WTC11 (cell line): ENCODE measurements around the gene DPP10. TPM values are rescaled to one million over a fixed set of nuclear protein-coding genes. Genes with fewer than 3 reads are reported as not detected.

ENCODE experiments used
- ATAC-seq: fragments of 200-7000 bp; cut with Tn5 transposase; 2 replicates; pipeline ENCODE4 v1.10.0; 2021; ENCODE audit warnings: mild to moderate bottlenecking, moderate library complexity
- CTCF ChIA-PET: fragments of 300-600 bp; sonication (Branson Sonifier 250); formaldehyde crosslinking; loops from one replicate; lab custom pipeline; 2021; ENCODE audit warnings: antibody characterized with exemption; lab: Charles Lee
- POLR2A ChIA-PET: fragments of 350-600 bp; sonication (Branson Sonifier 250); formaldehyde crosslinking; loops from one replicate; lab custom pipeline; 2021; ENCODE audit warnings: antibody characterized with exemption; lab: Charles Lee
- DNase-seq: peaks from one replicate; pipeline ENCODE4 v3.0.0; 2021; ENCODE audit warnings: low spot score
- H3K27ac Mint-ChIP-seq: 2 replicates; pipeline ENCODE4 v1.8.0; 2021; ENCODE audit warnings: mixed read lengths
- H3K27me3 Mint-ChIP-seq: 2 replicates; pipeline ENCODE4 v1.8.0; 2021; ENCODE audit warnings: low read depth, mild to moderate bottlenecking, moderate library complexity, mixed read lengths
- H3K36me3 Mint-ChIP-seq: 2 replicates; pipeline ENCODE4 v1.8.0; 2021; ENCODE audit warnings: mixed read lengths
- H3K4me1 Mint-ChIP-seq: 2 replicates; pipeline ENCODE4 v1.8.0; 2022; ENCODE audit warnings: mixed read lengths
- H3K4me3 Mint-ChIP-seq: 2 replicates; pipeline ENCODE4 v1.8.0; 2021; ENCODE audit warnings: mild to moderate bottlenecking, moderate library complexity, mixed read lengths
- H3K9me3 Mint-ChIP-seq: 2 replicates; pipeline ENCODE4 v1.8.0; 2021; ENCODE audit warnings: mixed read lengths
- CREB1 ChIP-seq: sonication (generic); formaldehyde crosslinking; IDR thresholded peaks from 2 replicates; pipeline ENCODE4 v1.8.0; 2023; ENCODE audit warnings: mild to moderate bottlenecking, missing genetic modification reagents
- GRHL2 ChIP-seq: fragments of 250-450 bp; sonication (Bioruptor Pico); IDR thresholded peaks from 2 replicates; pipeline ENCODE4 v1.8.0; 2022; ENCODE audit warnings: mild to moderate bottlenecking, moderate library complexity; ENCODE audit not compliant: insufficient replicate concordance, severe bottlenecking
- GTF2I ChIP-seq: fragments of 250-450 bp; sonication (Bioruptor Pico); conservative IDR thresholded peaks from 2 replicates; pipeline ENCODE4 v1.4.0; 2021; ENCODE audit warnings: mild to moderate bottlenecking
- MYBL2 ChIP-seq: sonication (generic); formaldehyde crosslinking; IDR thresholded peaks from 2 replicates; pipeline ENCODE4 v1.8.1; 2023; ENCODE audit warnings: mild to moderate bottlenecking, moderate library complexity, missing genetic modification reagents
- NR1H2 ChIP-seq: sonication (generic); formaldehyde crosslinking; IDR thresholded peaks from 2 replicates; pipeline ENCODE4 v1.9.0; 2021; ENCODE audit warnings: mild to moderate bottlenecking, moderate library complexity, missing genetic modification reagents
- NR3C1 ChIP-seq: sonication (generic); formaldehyde crosslinking; conservative IDR thresholded peaks from 2 replicates; pipeline ENCODE4 v1.8.1; 2023; ENCODE audit warnings: low read depth, mild to moderate bottlenecking, missing genetic modification reagents
- PRRX2 ChIP-seq: fragments of 250-450 bp; sonication (Bioruptor Pico); IDR thresholded peaks from 2 replicates; pipeline ENCODE4 v1.8.0; 2021; ENCODE audit warnings: mild to moderate bottlenecking
- TCF7 ChIP-seq: sonication (generic); formaldehyde crosslinking; IDR thresholded peaks from 2 replicates; pipeline ENCODE4 v1.8.0; 2022; ENCODE audit warnings: mild to moderate bottlenecking, low read depth, missing genetic modification reagents, moderate library complexity
- TEAD1 ChIP-seq: sonication (generic); formaldehyde crosslinking; IDR thresholded peaks from 2 replicates; pipeline ENCODE4 v1.8.0; 2022; ENCODE audit warnings: mild to moderate bottlenecking, missing genetic modification reagents
- TEAD4 ChIP-seq: sonication (generic); formaldehyde crosslinking; IDR thresholded peaks from 2 replicates; pipeline ENCODE4 v1.8.0; 2022; ENCODE audit warnings: mild to moderate bottlenecking, missing genetic modification reagents
- TP53 ChIP-seq: sonication (generic); formaldehyde crosslinking; IDR thresholded peaks from 2 replicates; pipeline ENCODE4 v1.8.1; 2023; ENCODE audit warnings: mild to moderate bottlenecking, missing genetic modification reagents
- ZNF219 ChIP-seq: sonication (generic); formaldehyde crosslinking; IDR thresholded peaks from 2 replicates; pipeline ENCODE4 v1.8.0; 2023; ENCODE audit warnings: missing genetic modification reagents, mild to moderate bottlenecking, borderline replicate concordance
- total RNA-seq: library from RNA; stranded (reverse); gene quantifications from 3 replicates; pipeline ENCODE4 v1.2.3, GENCODE V29; 2021
- TF ChIP-seq, protein P1 (sequence below): sonication (generic); formaldehyde crosslinking; IDR thresholded peaks from 2 replicates; pipeline ENCODE4 v1.8.0; 2022; ENCODE audit warnings: missing genetic modification reagents
- TF ChIP-seq, protein P2 (sequence below): sonication (generic); formaldehyde crosslinking; IDR thresholded peaks from 2 replicates; pipeline ENCODE4 v1.8.0; 2022; ENCODE audit warnings: mild to moderate bottlenecking, missing genetic modification reagents
- TF ChIP-seq, protein P3 (sequence below): sonication (generic); formaldehyde crosslinking; IDR thresholded peaks from 2 replicates; pipeline ENCODE4 v1.8.1; 2023; ENCODE audit warnings: mild to moderate bottlenecking, missing genetic modification reagents
- TF ChIP-seq, protein P4 (sequence below): sonication (generic); formaldehyde crosslinking; IDR thresholded peaks from 2 replicates; pipeline ENCODE4 v1.8.1; 2022; ENCODE audit warnings: mild to moderate bottlenecking, moderate library complexity, missing genetic modification reagents
- TF ChIP-seq, protein P5 (sequence below): sonication (generic); formaldehyde crosslinking; IDR thresholded peaks from 2 replicates; pipeline ENCODE4 v1.8.1; 2022; ENCODE audit warnings: low read depth, missing genetic modification reagents, borderline replicate concordance
- TF ChIP-seq, protein P6 (sequence below): sonication (generic); formaldehyde crosslinking; IDR thresholded peaks from 2 replicates; pipeline ENCODE4 v1.8.0; 2023; ENCODE audit warnings: missing genetic modification reagents
- TF ChIP-seq, protein P7 (sequence below): sonication (generic); formaldehyde crosslinking; IDR thresholded peaks from 2 replicates; pipeline ENCODE4 v1.8.1; 2022; ENCODE audit warnings: mild to moderate bottlenecking, missing genetic modification reagents, moderate library complexity, borderline replicate concordance
- TF ChIP-seq, protein P8 (sequence below): sonication (generic); formaldehyde crosslinking; IDR thresholded peaks from 2 replicates; pipeline ENCODE4 v1.8.1; 2023; ENCODE audit warnings: mild to moderate bottlenecking, missing genetic modification reagents

DPP10 gene
- total RNA-seq, 1 experiment from 2014 or later, result 4.0 TPM

DNA sequence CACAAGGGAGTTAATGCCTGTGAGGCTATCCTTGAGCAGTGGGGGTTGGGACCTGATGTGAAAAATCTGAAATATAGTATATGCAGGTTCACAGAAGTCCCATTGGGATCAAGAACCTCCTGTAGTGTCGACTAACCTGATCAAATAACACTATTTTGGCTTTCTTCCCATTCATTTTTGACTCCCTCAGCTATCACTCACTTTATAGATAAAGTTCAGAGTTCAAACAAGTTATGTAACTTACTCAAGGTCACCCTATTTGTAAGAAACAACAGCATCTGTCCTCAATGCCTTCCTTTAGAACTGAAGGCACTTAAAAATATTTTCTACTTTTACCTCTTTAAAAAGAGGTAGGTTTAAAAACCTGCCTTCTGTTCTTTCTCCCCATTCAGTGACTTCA, 341.6 kb downstream of the DPP10 start:
- H3K9me3 Mint-ChIP-seq, result peaks cover 27% of the 10 kb centered on the region
- DNase-seq, result no peak
- H3K27me3 Mint-ChIP-seq, result no peaks in the 10 kb centered on the region
- CTCF ChIA-PET, result no interaction called here
- POLR2A ChIA-PET, result no interaction called here
- TF ChIP-seq, protein P1, sequence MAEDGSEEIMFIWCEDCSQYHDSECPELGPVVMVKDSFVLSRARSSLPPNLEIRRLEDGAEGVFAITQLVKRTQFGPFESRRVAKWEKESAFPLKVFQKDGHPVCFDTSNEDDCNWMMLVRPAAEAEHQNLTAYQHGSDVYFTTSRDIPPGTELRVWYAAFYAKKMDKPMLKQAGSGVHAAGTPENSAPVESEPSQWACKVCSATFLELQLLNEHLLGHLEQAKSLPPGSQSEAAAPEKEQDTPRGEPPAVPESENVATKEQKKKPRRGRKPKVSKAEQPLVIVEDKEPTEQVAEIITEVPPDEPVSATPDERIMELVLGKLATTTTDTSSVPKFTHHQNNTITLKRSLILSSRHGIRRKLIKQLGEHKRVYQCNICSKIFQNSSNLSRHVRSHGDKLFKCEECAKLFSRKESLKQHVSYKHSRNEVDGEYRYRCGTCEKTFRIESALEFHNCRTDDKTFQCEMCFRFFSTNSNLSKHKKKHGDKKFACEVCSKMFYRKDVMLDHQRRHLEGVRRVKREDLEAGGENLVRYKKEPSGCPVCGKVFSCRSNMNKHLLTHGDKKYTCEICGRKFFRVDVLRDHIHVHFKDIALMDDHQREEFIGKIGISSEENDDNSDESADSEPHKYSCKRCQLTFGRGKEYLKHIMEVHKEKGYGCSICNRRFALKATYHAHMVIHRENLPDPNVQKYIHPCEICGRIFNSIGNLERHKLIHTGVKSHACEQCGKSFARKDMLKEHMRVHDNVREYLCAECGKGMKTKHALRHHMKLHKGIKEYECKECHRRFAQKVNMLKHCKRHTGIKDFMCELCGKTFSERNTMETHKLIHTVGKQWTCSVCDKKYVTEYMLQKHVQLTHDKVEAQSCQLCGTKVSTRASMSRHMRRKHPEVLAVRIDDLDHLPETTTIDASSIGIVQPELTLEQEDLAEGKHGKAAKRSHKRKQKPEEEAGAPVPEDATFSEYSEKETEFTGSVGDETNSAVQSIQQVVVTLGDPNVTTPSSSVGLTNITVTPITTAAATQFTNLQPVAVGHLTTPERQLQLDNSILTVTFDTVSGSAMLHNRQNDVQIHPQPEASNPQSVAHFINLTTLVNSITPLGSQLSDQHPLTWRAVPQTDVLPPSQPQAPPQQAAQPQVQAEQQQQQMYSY (CRISPR knock-in tag), result no peak
- TF ChIP-seq, protein P2, sequence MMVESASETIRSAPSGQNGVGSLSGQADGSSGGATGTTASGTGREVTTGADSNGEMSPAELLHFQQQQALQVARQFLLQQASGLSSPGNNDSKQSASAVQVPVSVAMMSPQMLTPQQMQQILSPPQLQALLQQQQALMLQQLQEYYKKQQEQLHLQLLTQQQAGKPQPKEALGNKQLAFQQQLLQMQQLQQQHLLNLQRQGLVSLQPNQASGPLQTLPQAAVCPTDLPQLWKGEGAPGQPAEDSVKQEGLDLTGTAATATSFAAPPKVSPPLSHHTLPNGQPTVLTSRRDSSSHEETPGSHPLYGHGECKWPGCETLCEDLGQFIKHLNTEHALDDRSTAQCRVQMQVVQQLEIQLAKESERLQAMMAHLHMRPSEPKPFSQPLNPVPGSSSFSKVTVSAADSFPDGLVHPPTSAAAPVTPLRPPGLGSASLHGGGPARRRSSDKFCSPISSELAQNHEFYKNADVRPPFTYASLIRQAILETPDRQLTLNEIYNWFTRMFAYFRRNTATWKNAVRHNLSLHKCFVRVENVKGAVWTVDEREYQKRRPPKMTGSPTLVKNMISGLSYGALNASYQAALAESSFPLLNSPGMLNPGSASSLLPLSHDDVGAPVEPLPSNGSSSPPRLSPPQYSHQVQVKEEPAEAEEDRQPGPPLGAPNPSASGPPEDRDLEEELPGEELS (CRISPR knock-in tag), result no peak
- no peak for TF ChIP-seq MYBL2
- no peak for TF ChIP-seq TEAD4 (CRISPR knock-in tag)
- TF ChIP-seq NR1H2 (CRISPR knock-in tag), result no peak
- TF ChIP-seq, protein P3, sequence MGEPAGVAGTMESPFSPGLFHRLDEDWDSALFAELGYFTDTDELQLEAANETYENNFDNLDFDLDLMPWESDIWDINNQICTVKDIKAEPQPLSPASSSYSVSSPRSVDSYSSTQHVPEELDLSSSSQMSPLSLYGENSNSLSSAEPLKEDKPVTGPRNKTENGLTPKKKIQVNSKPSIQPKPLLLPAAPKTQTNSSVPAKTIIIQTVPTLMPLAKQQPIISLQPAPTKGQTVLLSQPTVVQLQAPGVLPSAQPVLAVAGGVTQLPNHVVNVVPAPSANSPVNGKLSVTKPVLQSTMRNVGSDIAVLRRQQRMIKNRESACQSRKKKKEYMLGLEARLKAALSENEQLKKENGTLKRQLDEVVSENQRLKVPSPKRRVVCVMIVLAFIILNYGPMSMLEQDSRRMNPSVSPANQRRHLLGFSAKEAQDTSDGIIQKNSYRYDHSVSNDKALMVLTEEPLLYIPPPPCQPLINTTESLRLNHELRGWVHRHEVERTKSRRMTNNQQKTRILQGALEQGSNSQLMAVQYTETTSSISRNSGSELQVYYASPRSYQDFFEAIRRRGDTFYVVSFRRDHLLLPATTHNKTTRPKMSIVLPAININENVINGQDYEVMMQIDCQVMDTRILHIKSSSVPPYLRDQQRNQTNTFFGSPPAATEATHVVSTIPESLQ (CRISPR knock-in tag), result no peak
- no peak for TF ChIP-seq TCF7
- TF ChIP-seq, protein P4, sequence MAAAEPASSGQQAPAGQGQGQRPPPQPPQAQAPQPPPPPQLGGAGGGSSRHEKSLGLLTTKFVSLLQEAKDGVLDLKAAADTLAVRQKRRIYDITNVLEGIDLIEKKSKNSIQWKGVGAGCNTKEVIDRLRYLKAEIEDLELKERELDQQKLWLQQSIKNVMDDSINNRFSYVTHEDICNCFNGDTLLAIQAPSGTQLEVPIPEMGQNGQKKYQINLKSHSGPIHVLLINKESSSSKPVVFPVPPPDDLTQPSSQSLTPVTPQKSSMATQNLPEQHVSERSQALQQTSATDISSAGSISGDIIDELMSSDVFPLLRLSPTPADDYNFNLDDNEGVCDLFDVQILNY (CRISPR knock-in tag), result no peak
- TF ChIP-seq, protein P5, sequence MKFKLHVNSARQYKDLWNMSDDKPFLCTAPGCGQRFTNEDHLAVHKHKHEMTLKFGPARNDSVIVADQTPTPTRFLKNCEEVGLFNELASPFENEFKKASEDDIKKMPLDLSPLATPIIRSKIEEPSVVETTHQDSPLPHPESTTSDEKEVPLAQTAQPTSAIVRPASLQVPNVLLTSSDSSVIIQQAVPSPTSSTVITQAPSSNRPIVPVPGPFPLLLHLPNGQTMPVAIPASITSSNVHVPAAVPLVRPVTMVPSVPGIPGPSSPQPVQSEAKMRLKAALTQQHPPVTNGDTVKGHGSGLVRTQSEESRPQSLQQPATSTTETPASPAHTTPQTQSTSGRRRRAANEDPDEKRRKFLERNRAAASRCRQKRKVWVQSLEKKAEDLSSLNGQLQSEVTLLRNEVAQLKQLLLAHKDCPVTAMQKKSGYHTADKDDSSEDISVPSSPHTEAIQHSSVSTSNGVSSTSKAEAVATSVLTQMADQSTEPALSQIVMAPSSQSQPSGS, result no peak
- no peak for TF ChIP-seq PRRX2 (CRISPR knock-in tag)
- no peak for TF ChIP-seq GTF2I (CRISPR knock-in tag)
- TF ChIP-seq, protein P6, sequence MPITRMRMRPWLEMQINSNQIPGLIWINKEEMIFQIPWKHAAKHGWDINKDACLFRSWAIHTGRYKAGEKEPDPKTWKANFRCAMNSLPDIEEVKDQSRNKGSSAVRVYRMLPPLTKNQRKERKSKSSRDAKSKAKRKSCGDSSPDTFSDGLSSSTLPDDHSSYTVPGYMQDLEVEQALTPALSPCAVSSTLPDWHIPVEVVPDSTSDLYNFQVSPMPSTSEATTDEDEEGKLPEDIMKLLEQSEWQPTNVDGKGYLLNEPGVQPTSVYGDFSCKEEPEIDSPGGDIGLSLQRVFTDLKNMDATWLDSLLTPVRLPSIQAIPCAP, result no peak
- TF ChIP-seq TP53 (CRISPR knock-in tag), result no peak
- no peak for TF ChIP-seq GRHL2
- TF ChIP-seq, all 79 proteins: peak for 0
- Mint-ChIP-seq H3K36me3 (peaks cover 3% of the 10 kb centered on the region), H3K4me1 (peaks cover 22% of the 10 kb centered on the region), H3K27ac (no peak overlapping the region), H3K4me3 (no peak overlapping the region)
- ATAC-seq, result no peak

DNA sequence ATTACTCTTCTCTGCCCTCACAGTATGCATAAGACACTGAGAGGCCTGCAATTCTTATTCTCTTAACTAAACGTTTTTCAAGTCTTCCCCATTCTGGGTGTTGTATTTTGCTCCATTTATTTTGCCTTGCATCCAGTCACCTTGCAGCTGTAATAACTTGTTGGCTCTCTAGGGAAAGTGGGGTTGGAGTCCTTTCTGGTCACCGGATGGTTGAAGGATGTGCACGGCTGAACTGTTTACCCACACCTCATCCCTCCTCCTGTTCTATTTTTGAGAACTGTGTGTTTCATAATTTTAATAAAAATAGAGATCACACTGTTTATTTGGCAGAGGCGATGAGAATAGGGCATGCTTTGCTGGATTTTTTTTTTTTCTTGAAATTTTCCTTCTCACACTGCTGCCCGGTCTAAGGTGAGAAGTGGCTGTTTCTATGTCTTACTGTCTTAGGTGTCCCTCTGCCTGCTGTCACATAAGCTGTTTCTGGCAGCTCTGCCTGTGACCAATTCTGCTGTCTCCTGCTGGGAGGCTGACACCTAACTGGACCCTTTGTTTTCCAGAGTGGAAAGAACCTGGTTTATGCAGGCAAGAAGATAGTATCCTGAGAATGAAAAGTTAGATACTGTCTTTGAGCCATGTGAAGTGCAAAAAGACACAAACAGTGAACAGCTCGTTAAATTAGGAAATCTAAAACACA, 342.6 kb downstream of the DPP10 start:
- Mint-ChIP-seq H3K4me3 (no peak overlapping the region), H3K36me3 (peaks cover 12% of the 10 kb centered on the region), H3K27ac (no peak overlapping the region), H3K9me3 (peaks cover 37% of the 10 kb centered on the region), H3K27me3 (no peaks in the 10 kb centered on the region), H3K4me1 (peaks cover 31% of the 10 kb centered on the region)
- ATAC-seq, result no peak
- no peak for DNase-seq
- CTCF ChIA-PET, result no interaction called here
- POLR2A ChIA-PET, result no interaction called here
- TF ChIP-seq NR3C1 (CRISPR knock-in tag) (no peak), TEAD1 (no peak), TCF7 (no peak), ZNF219 (CRISPR knock-in tag) (no peak), CREB1 (CRISPR knock-in tag) (no peak), NR1H2 (CRISPR knock-in tag) (no peak)
- TF ChIP-seq, protein P7, sequence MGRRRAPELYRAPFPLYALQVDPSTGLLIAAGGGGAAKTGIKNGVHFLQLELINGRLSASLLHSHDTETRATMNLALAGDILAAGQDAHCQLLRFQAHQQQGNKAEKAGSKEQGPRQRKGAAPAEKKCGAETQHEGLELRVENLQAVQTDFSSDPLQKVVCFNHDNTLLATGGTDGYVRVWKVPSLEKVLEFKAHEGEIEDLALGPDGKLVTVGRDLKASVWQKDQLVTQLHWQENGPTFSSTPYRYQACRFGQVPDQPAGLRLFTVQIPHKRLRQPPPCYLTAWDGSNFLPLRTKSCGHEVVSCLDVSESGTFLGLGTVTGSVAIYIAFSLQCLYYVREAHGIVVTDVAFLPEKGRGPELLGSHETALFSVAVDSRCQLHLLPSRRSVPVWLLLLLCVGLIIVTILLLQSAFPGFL, result no peak
- TF ChIP-seq, protein P8, sequence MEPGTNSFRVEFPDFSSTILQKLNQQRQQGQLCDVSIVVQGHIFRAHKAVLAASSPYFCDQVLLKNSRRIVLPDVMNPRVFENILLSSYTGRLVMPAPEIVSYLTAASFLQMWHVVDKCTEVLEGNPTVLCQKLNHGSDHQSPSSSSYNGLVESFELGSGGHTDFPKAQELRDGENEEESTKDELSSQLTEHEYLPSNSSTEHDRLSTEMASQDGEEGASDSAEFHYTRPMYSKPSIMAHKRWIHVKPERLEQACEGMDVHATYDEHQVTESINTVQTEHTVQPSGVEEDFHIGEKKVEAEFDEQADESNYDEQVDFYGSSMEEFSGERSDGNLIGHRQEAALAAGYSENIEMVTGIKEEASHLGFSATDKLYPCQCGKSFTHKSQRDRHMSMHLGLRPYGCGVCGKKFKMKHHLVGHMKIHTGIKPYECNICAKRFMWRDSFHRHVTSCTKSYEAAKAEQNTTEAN, result no peak
